SU-DHL-6 (cell line): Measurements from ENCODE around the gene STKLD1.
A peak's percentile ranks its signal among the peaks of the same experiment; 100 is the strongest.

Experiments
- H2AFZ ChIP-seq: fragments of 200-600 bp; sonication (generic); 2 replicates; pipeline ENCODE4 v1.6.1; 2014; ENCODE audit warnings: low read depth, mild to moderate bottlenecking, moderate library complexity, mixed read lengths, antibody characterized with exemption, low read length; ENCODE audit not compliant: severe bottlenecking
- H3F3A ChIP-seq: fragments of 200-600 bp; shearing (Covaris generic); 2 replicates; pipeline ENCODE4 v1.6.0; 2016; ENCODE audit warnings: antibody characterized with exemption, mild to moderate bottlenecking; ENCODE audit not compliant: insufficient read depth
- H3K27ac ChIP-seq: fragments of 200-600 bp; sonication (generic); 2 replicates; pipeline ENCODE4 v1.5.1; 2016; ENCODE audit warnings: low read depth, mild to moderate bottlenecking, low read length, moderate library complexity, mixed read lengths
- H3K27me3 ChIP-seq: fragments of 200-600 bp; sonication (generic), shearing (Covaris generic); 2 replicates; pipeline ENCODE4 v1.6.0; 2014; ENCODE audit warnings: mild to moderate bottlenecking, low read length
- H3K36me3 ChIP-seq: fragments of 200-600 bp; sonication (generic); 2 replicates; pipeline ENCODE4 v1.6.1; 2014; ENCODE audit warnings: mild to moderate bottlenecking, low read length, mixed read lengths
- H3K4me2 ChIP-seq: fragments of 300-600, 200-600 bp; shearing (Covaris generic), sonication (generic); 2 replicates; pipeline ENCODE4 v1.6.0; 2014; ENCODE audit warnings: low read length, low read depth, mild to moderate bottlenecking; ENCODE audit not compliant: poor library complexity, severe bottlenecking
- H3K4me3 ChIP-seq: fragments of 200-600 bp; sonication (generic); 2 replicates; pipeline ENCODE4 v1.5.1; 2014; ENCODE audit warnings: antibody characterized with exemption, low read length, mild to moderate bottlenecking, mixed read lengths; ENCODE audit not compliant: insufficient read depth, poor library complexity, severe bottlenecking
- H3K79me2 ChIP-seq: fragments of 200-600 bp; sonication (generic); 2 replicates; pipeline ENCODE4 v1.6.1; 2014; ENCODE audit warnings: mild to moderate bottlenecking, low read length, moderate library complexity; ENCODE audit not compliant: insufficient read depth
- H3K9ac ChIP-seq: fragments of 200-600 bp; sonication (generic); 2 replicates; pipeline ENCODE4 v1.7.0; 2014; ENCODE audit warnings: mild to moderate bottlenecking, low read length
- H3K9me2 ChIP-seq: fragments of 200-600 bp; sonication (generic); replicated peaks from 2 replicates; pipeline ENCODE4 v1.6.1; 2014; ENCODE audit warnings: low read length; ENCODE audit not compliant: insufficient read depth
- H3K9me3 ChIP-seq: fragments of 200-600 bp; sonication (generic); 2 replicates; pipeline ENCODE4 v1.6.1; 2014; ENCODE audit warnings: low read length, mixed read lengths; ENCODE audit not compliant: insufficient read depth
- H4K20me1 ChIP-seq: fragments of 200-600 bp; sonication (generic); 2 replicates; pipeline ENCODE4 v1.6.1; 2014; ENCODE audit warnings: low read depth, mild to moderate bottlenecking, antibody characterized with exemption, low read length, moderate library complexity, mixed read lengths
- CTCF ChIP-seq: fragments of 200-600 bp; sonication (generic); IDR thresholded peaks from one replicate; pipeline ENCODE4 v1.5.1; 2017; ENCODE audit warnings: antibody characterized with exemption, mild to moderate bottlenecking, low read length, moderate library complexity; ENCODE audit not compliant: insufficient read depth, poor library complexity, severe bottlenecking
- EZH2phosphoT487 ChIP-seq: fragments of 200-600 bp; sonication (generic), shearing (Covaris generic); conservative IDR thresholded peaks from 2 replicates; pipeline ENCODE4 v1.6.1; 2018; ENCODE audit warnings: mild to moderate bottlenecking, antibody characterized with exemption, low read length, moderate library complexity, mixed read lengths

Gene STKLD1

DNA sequence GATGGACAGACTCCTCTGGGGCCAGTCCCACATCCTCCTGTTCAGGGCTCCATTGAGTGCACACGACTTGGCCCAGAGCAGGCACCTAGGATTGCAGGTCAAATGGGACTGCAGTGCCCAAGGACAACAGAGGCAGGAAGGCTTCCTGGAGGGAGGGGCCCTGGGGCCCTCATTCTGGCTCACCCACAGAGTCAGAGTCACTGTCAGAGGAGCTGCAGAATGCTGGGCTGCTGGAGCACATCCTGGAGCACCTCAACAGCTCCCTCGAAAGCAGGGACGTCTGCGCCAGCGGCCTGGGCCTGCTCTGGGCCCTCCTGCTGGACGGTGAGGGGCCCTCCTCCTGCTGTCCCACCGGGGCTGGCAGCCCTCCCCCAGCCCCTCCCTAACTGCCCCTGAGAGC, 26.5 kb downstream of the STKLD1 start:
- no peaks in the 10 kb centered on the region for H3K79me2 ChIP-seq
- TF ChIP-seq CTCF, result no peak
- H3K36me3 ChIP-seq, result no peaks in the 10 kb centered on the region
- no peaks in the 10 kb centered on the region for H4K20me1 ChIP-seq
- no peaks in the 10 kb centered on the region for H3K9me2 ChIP-seq
- no peak overlapping the region for H3K9ac ChIP-seq
- H3F3A ChIP-seq, result no peaks in the 10 kb centered on the region
- no peaks in the 10 kb centered on the region for H3K9me3 ChIP-seq
- H3K4me3 ChIP-seq, result no peak overlapping the region
- no peak overlapping the region for H3K4me2 ChIP-seq
- H2AFZ ChIP-seq, result no peak overlapping the region
- H3K27me3 ChIP-seq, result no peaks in the 10 kb centered on the region
- no peak overlapping the region for H3K27ac ChIP-seq

DNA sequence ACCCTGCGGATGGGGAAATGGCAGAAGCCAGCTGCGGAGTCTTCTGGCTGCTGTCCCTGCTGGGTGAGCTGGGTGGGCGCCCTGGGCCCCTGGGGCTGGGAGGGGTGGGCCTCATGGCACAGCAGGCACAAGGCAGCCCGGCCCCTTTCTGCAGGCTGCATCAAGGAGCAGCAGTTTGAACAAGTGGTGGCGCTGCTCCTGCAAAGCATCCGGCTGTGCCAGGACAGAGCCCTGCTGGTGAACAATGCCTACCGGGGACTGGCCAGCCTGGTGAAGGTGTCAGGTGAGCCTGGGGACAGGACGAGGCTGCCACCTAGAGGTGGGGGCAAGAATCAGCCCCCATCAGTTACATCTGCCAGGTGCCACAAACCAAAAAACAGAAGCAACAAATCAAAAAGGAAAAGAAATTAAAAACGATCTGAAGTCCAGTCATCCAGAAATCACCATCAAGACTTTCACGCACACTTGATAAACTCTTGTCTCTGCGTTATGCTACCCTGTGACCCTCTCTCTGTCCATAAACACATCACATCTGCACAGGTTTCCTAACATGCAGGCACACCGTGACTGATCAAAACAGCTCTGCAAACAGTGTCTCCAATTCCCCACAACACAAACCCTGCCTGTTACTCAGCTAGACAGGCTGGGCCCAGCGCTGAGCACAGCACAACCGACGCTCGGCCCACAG, 27.7 kb downstream of the STKLD1 start:
- no peaks in the 10 kb centered on the region for H4K20me1 ChIP-seq

DNA sequence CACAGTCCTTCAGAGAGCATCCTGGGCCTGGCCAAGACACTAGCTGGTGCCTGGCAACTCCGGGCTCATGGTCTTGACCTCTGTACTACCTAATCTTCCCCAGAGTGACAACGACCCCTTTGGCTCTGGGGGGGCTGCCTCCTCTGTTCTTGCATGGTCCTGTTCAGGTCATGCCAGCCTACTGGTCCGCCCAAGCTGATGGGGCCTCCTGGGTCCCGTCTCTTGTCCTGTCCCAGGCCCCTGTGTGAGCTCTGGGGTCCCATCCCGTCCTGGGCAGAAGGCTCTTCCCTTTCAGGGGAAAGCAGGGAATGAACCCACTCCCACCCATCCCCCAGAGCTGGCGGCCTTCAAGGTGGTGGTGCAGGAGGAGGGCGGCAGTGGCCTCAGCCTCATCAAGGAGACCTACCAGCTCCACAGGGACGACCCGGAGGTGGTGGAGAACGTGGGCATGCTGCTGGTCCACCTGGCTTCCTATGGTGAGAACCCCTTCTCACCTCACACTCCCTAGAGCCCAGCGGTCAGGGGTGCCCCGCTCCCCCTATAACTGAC, 28.4 kb downstream of the STKLD1 start:
- Histone ChIP-seq H3K27me3 (no peaks in the 10 kb centered on the region), H2AFZ (no peak overlapping the region), H3K79me2 (no peaks in the 10 kb centered on the region), H4K20me1 (no peaks in the 10 kb centered on the region), H3F3A (no peaks in the 10 kb centered on the region), H3K4me3 (no peak overlapping the region), H3K9me3 (no peaks in the 10 kb centered on the region), H3K9ac (no peak overlapping the region), H3K4me2 (no peak overlapping the region), H3K27ac (no peak overlapping the region), H3K36me3 (no peaks in the 10 kb centered on the region), H3K9me2 (no peaks in the 10 kb centered on the region)
- no peak for TF ChIP-seq CTCF
- no peak for TF ChIP-seq EZH2phosphoT487

More for the DNA sequence above, 27.7 kb downstream of the STKLD1 start:
- Histone ChIP-seq H3K36me3 (no peaks in the 10 kb centered on the region), H3K4me2 (no peak overlapping the region), H2AFZ (no peak overlapping the region), H3K4me3 (no peak overlapping the region), H3F3A (no peaks in the 10 kb centered on the region), H3K9ac (no peak overlapping the region), H3K9me2 (no peaks in the 10 kb centered on the region), H3K27me3 (no peaks in the 10 kb centered on the region), H3K79me2 (no peaks in the 10 kb centered on the region), H3K27ac (no peak overlapping the region), H3K9me3 (no peaks in the 10 kb centered on the region)
- TF ChIP-seq EZH2phosphoT487 (no peak), CTCF (peak; percentile 55)
